MM.1S (cell line): Measurements from ENCODE around the gene TMA16.

Experiments used
- DNase-seq: peaks from one replicate; pipeline ENCODE4 v3.0.0-alpha.2; 2015
- H2AFZ ChIP-seq: fragments of 300-600 bp; sonication (generic); 2 replicates; pipeline ENCODE4 v1.6.0; 2016; ENCODE audit warnings: antibody characterized with exemption, low read length
- H3F3A ChIP-seq: fragments of 300-600 bp; sonication (generic); 2 replicates; pipeline ENCODE4 v1.6.1; 2016; ENCODE audit warnings: mild to moderate bottlenecking, antibody characterized with exemption, low read length, moderate library complexity, mixed read lengths; ENCODE audit not compliant: insufficient read depth
- H3K27ac ChIP-seq: fragments of 300-600 bp; sonication (generic); 2 replicates; pipeline ENCODE4 v1.5.1; 2016; ENCODE audit warnings: mild to moderate bottlenecking, low read length
- H3K27me3 ChIP-seq: fragments of 300-600 bp; sonication (generic); replicated peaks from 2 replicates; pipeline ENCODE4 v1.6.0; 2016; ENCODE audit warnings: low read length; ENCODE audit not compliant: insufficient read depth
- H3K36me3 ChIP-seq: fragments of 300-600 bp; sonication (generic); replicated peaks from 2 replicates; pipeline ENCODE4 v1.6.1; 2016; ENCODE audit warnings: mild to moderate bottlenecking, low read length, mixed read lengths; ENCODE audit not compliant: insufficient read depth
- H3K4me1 ChIP-seq: fragments of 300-600 bp; sonication (generic); 2 replicates; pipeline ENCODE4 v1.6.1; 2016; ENCODE audit warnings: low read length, mixed read lengths
- H3K4me2 ChIP-seq: fragments of 300-600 bp; sonication (generic); 2 replicates; pipeline ENCODE4 v1.6.0; 2016; ENCODE audit warnings: low read depth, low read length
- H3K4me3 ChIP-seq: fragments of 300-600 bp; sonication (generic); 2 replicates; pipeline ENCODE4 v1.5.1; 2016; ENCODE audit warnings: low read length, mixed read lengths
- H3K79me2 ChIP-seq: fragments of 300-600 bp; sonication (generic); 2 replicates; pipeline ENCODE4 v1.6.1; 2016; ENCODE audit warnings: mixed run types, low read length, mixed read lengths
- H3K9ac ChIP-seq: fragments of 300-600 bp; sonication (generic); 2 replicates; pipeline ENCODE4 v1.6.1; 2016; ENCODE audit warnings: low read length, mixed read lengths
- H3K9me2 ChIP-seq: fragments of 300-600 bp; sonication (generic); replicated peaks from 2 replicates; pipeline ENCODE4 v1.6.1; 2016; ENCODE audit warnings: mild to moderate bottlenecking, low read length, mixed read lengths; ENCODE audit not compliant: insufficient read depth
- H3K9me3 ChIP-seq: fragments of 300-600 bp; sonication (generic); replicated peaks from 2 replicates; pipeline ENCODE4 v1.6.1; 2016; ENCODE audit warnings: mild to moderate bottlenecking, low read length, mixed read lengths; ENCODE audit not compliant: insufficient read depth
- H4K20me1 ChIP-seq: fragments of 300-600 bp; sonication (generic); 2 replicates; pipeline ENCODE4 v1.6.1; 2016; ENCODE audit warnings: mild to moderate bottlenecking, low read length, moderate library complexity, mixed read lengths; ENCODE audit not compliant: insufficient read depth
- CTCF ChIP-seq: fragments of 300-600 bp; sonication (generic); IDR thresholded peaks from 2 replicates; pipeline ENCODE4 v1.5.1; 2016; ENCODE audit warnings: antibody characterized with exemption, low read length, mixed read lengths
- EZH2 ChIP-seq: fragments of 300-600 bp; sonication (generic); optimal IDR thresholded peaks from 2 replicates; pipeline ENCODE3; 2017; ENCODE audit warnings: low read depth, mild to moderate bottlenecking, antibody characterized with exemption, low read length, mixed read lengths
- EZH2phosphoT487 ChIP-seq: fragments of 300-600 bp; sonication (generic); IDR thresholded peaks from 2 replicates; pipeline ENCODE4 v1.6.1; 2018; ENCODE audit warnings: antibody characterized with exemption, low read length

Gene TMA16

GRCh38 chr4:163476761-163477438, 17.6 kb upstream of the TMA16 start:
- TF ChIP-seq EZH2 (no peak), CTCF (no peak), EZH2phosphoT487 (no peak)
- no peaks in the 10 kb centered on the region for H4K20me1 ChIP-seq

GRCh38 chr4:163482190-163482589, 12.3 kb upstream of the TMA16 start:
- peaks cover 17% of the 10 kb centered on the region for H3K4me1 ChIP-seq
- H2AFZ ChIP-seq = no peak overlapping the region
- no peak overlapping the region for H3K9ac ChIP-seq
- H3F3A ChIP-seq = no peaks in the 10 kb centered on the region
- H3K9me3 ChIP-seq = no peaks in the 10 kb centered on the region
- DNase-seq = peak; percentile 10
- no peaks in the 10 kb centered on the region for H3K27me3 ChIP-seq
- H3K36me3 ChIP-seq = no peaks in the 10 kb centered on the region
- H3K27ac ChIP-seq = peak overlapping the region; percentile 15; the same call in 1 of the 2 replicates
- no peak overlapping the region for H3K4me3 ChIP-seq
- no peaks in the 10 kb centered on the region for H3K9me2 ChIP-seq
- peak overlapping the region; percentile 16; the same call in 1 of the 2 replicates for H3K4me2 ChIP-seq
- H3K79me2 ChIP-seq = no peaks in the 10 kb centered on the region
- no peaks in the 10 kb centered on the region for H4K20me1 ChIP-seq
- TF ChIP-seq EZH2 (no peak), CTCF (no peak), EZH2phosphoT487 (no peak)

More at GRCh38 chr4:163476761-163477438, 17.6 kb upstream of the TMA16 start:
- no peak overlapping the region for H2AFZ ChIP-seq
- H3K4me2 ChIP-seq = no peak overlapping the region
- H3K36me3 ChIP-seq = no peaks in the 10 kb centered on the region
- no peak overlapping the region for H3K4me3 ChIP-seq
- H3K9me2 ChIP-seq = no peaks in the 10 kb centered on the region
- H3K27me3 ChIP-seq = no peaks in the 10 kb centered on the region
- no peaks in the 10 kb centered on the region for H3F3A ChIP-seq
- no peak for DNase-seq
- H3K9me3 ChIP-seq = no peaks in the 10 kb centered on the region
- H3K79me2 ChIP-seq = no peaks in the 10 kb centered on the region
- H3K9ac ChIP-seq = no peak overlapping the region
- no peak overlapping the region for H3K27ac ChIP-seq
- peaks cover 3% of the 10 kb centered on the region; the same call in 1 of the 2 replicates for H3K4me1 ChIP-seq

GRCh38 chr4:163484906-163485305, 9.6 kb upstream of the TMA16 start:
- Histone ChIP-seq H4K20me1 (no peaks in the 10 kb centered on the region), H3F3A (no peaks in the 10 kb centered on the region), H3K9me3 (no peaks in the 10 kb centered on the region), H3K4me2 (no peak overlapping the region), H3K9ac (no peak overlapping the region), H3K4me1 (peaks cover 17% of the 10 kb centered on the region), H3K27me3 (no peaks in the 10 kb centered on the region), H3K4me3 (no peak overlapping the region), H3K9me2 (no peaks in the 10 kb centered on the region), H2AFZ (no peak overlapping the region), H3K79me2 (no peaks in the 10 kb centered on the region), H3K27ac (no peak overlapping the region), H3K36me3 (no peaks in the 10 kb centered on the region)
- TF ChIP-seq CTCF = peak; percentile 55
- TF ChIP-seq EZH2phosphoT487 = no peak
- peak; percentile 57 for DNase-seq
